ENCODE data around the gene MAP6D1. TPM values are rescaled to one million over a fixed set of nuclear protein-coding genes. Genes with fewer than 3 reads are reported as not detected.

MAP6D1 gene
- total RNA-seq, 1 experiment from 2014 or later: 12.6 TPM

- no peak overlapping the region for H3K9ac ChIP-seq (ENCODE audit: low read length)
- H3K4me3 ChIP-seq (ENCODE audit: low read length): no peak overlapping the region
- ChIA-PET CTCF (no interaction called here), POLR2A (ENCODE audit: unreplicated experiment) (no interaction called here)
- H3K9me2 ChIP-seq (replicated peaks; ENCODE audit: low read length): no peaks in the 10 kb centered on the region
- peaks cover 37% of the 10 kb centered on the region for H3K36me3 ChIP-seq (ENCODE audit: low read depth, low read length)
- no peaks in the 10 kb centered on the region for H3K79me2 ChIP-seq (ENCODE audit: low read length)
- H3K4me2 ChIP-seq (ENCODE audit: low read length): no peak overlapping the region
- TF ChIP-seq CTCF (conservative IDR thresholded peaks at IDR 0.05; ENCODE audit: low read depth, low read length) (no peak), EZH2 (IDR thresholded peaks at IDR 0.05; ENCODE audit: low read length, unreplicated experiment) (no peak), EZH2phosphoT487 (IDR thresholded peaks at IDR 0.05; ENCODE audit: borderline replicate concordance, low read length) (no peak)
- intact Hi-C loops (cut with micrococcal nuclease): no loop called here
- H3K9me3 ChIP-seq (ENCODE audit: low read length): no peaks in the 10 kb centered on the region
- ATAC-seq (no peak), DNase-seq (no peak)
- no peaks in the 10 kb centered on the region for H4K20me1 ChIP-seq (ENCODE audit: low read length)
- no peaks in the 10 kb centered on the region for H3K27me3 ChIP-seq (ENCODE audit: low read length)
- H2AFZ ChIP-seq (ENCODE audit: low read length): no peak overlapping the region
- H3F3A ChIP-seq (ENCODE audit: low read length, unreplicated experiment): no peaks in the 10 kb centered on the region
- no peaks in the 10 kb centered on the region for H3K4me1 ChIP-seq (ENCODE audit: insufficient read depth, low read length)
- BruUV-seq (replicated peaks): no TSS peak
- H3K27ac ChIP-seq (ENCODE audit: low read length): no peak overlapping the region
Measured at GRCh38 chr3:183774631-183775030, 50.7 kb downstream of the MAP6D1 start.

- Histone ChIP-seq H4K20me1 (ENCODE audit: low read length) (no peaks in the 10 kb centered on the region), H3F3A (ENCODE audit: low read length, unreplicated experiment) (no peaks in the 10 kb centered on the region), H3K4me3 (ENCODE audit: low read length) (no peak overlapping the region), H2AFZ (ENCODE audit: low read length) (no peak overlapping the region), H3K9ac (ENCODE audit: low read length) (no peak overlapping the region), H3K4me2 (ENCODE audit: low read length) (no peak overlapping the region), H3K9me2 (replicated peaks; ENCODE audit: low read length) (no peaks in the 10 kb centered on the region), H3K4me1 (ENCODE audit: insufficient read depth, low read length) (no peaks in the 10 kb centered on the region), H3K79me2 (ENCODE audit: low read length) (no peaks in the 10 kb centered on the region), H3K36me3 (ENCODE audit: low read depth, low read length) (peaks cover 17% of the 10 kb centered on the region), H3K9me3 (ENCODE audit: low read length) (no peaks in the 10 kb centered on the region), H3K27ac (ENCODE audit: low read length) (no peak overlapping the region), H3K27me3 (ENCODE audit: low read length) (no peaks in the 10 kb centered on the region)
- DNase-seq (no peak), ATAC-seq (no peak)
- ChIA-PET CTCF (no interaction called here), POLR2A (ENCODE audit: unreplicated experiment) (no interaction called here)
- BruUV-seq (replicated peaks): no TSS peak
- no peak for TF ChIP-seq EZH2 (IDR thresholded peaks at IDR 0.05; ENCODE audit: low read length, unreplicated experiment)
- no peak for TF ChIP-seq EZH2phosphoT487 (IDR thresholded peaks at IDR 0.05; ENCODE audit: borderline replicate concordance, low read length)
- TF ChIP-seq CTCF (conservative IDR thresholded peaks at IDR 0.05; ENCODE audit: low read depth, low read length): no peak
- intact Hi-C loops (cut with micrococcal nuclease): loop anchor here (5.0 kb wide), 1 partner anchor 382 kb away; no protein-coding TSS in a partner anchor
Measured at GRCh38 chr3:183769453-183769852, 55.9 kb downstream of the MAP6D1 start.

- Histone ChIP-seq H3K9ac (ENCODE audit: low read length) (no peak overlapping the region), H3K27me3 (ENCODE audit: low read length) (no peaks in the 10 kb centered on the region), H3K4me2 (ENCODE audit: low read length) (no peak overlapping the region), H3K4me1 (ENCODE audit: insufficient read depth, low read length) (no peaks in the 10 kb centered on the region), H3K9me3 (ENCODE audit: low read length) (no peaks in the 10 kb centered on the region), H3F3A (ENCODE audit: low read length, unreplicated experiment) (no peaks in the 10 kb centered on the region), H2AFZ (ENCODE audit: low read length) (no peak overlapping the region), H3K36me3 (ENCODE audit: low read depth, low read length) (peaks cover 13% of the 10 kb centered on the region), H3K4me3 (ENCODE audit: low read length) (no peak overlapping the region), H4K20me1 (ENCODE audit: low read length) (no peaks in the 10 kb centered on the region), H3K27ac (ENCODE audit: low read length) (no peak overlapping the region), H3K79me2 (ENCODE audit: low read length) (no peaks in the 10 kb centered on the region), H3K9me2 (replicated peaks; ENCODE audit: low read length) (no peaks in the 10 kb centered on the region)
- ChIA-PET CTCF (no interaction called here), POLR2A (ENCODE audit: unreplicated experiment) (no interaction called here)
- DNase-seq (no peak), ATAC-seq (no peak)
- TF ChIP-seq EZH2phosphoT487 (IDR thresholded peaks at IDR 0.05; ENCODE audit: borderline replicate concordance, low read length): no peak
- no peak for TF ChIP-seq CTCF (conservative IDR thresholded peaks at IDR 0.05; ENCODE audit: low read depth, low read length)
- BruUV-seq (replicated peaks): no TSS peak
- intact Hi-C loops (cut with micrococcal nuclease): loop anchor here (5.0 kb wide), 1 partner anchor 381 kb away; no protein-coding TSS in a partner anchor
Measured at GRCh38 chr3:183768114-183768513, 57.3 kb downstream of the MAP6D1 start.

All from PC-3 (cell line).